ENCODE measurements around the gene PRTN3.

Gene PRTN3

GRCh38 chr19:867855-868457 lies 27.2 kb downstream of the PRTN3 start:
- H3K27ac ChIP-seq (ENCODE audit: low read length): no peak overlapping the region

GRCh38 chr19:868458-869244 lies 27.9 kb downstream of the PRTN3 start:
- H3K4me1 ChIP-seq (ENCODE audit: control insufficient read depth, low read depth, low read length): peaks cover 5% of the 10 kb centered on the region
- no peak overlapping the region for H3K4me3 ChIP-seq (ENCODE audit: low read length)
- no peak overlapping the region for H3K9ac ChIP-seq (ENCODE audit: low read length)
- H3K36me3 ChIP-seq (ENCODE audit: control insufficient read depth, low read depth, low read length): peaks cover 7% of the 10 kb centered on the region
- H3K27ac ChIP-seq (ENCODE audit: low read length): no peak overlapping the region
- no peaks in the 10 kb centered on the region for H3K9me3 ChIP-seq (ENCODE audit: control insufficient read depth, low read depth, low read length)
- no peaks in the 10 kb centered on the region for H3K27me3 ChIP-seq (ENCODE audit: control insufficient read depth, insufficient read depth, low read length)

More at GRCh38 chr19:867855-868457, 27.2 kb downstream of the PRTN3 start:
- Histone ChIP-seq H3K36me3 (ENCODE audit: control insufficient read depth, low read depth, low read length) (peaks cover 7% of the 10 kb centered on the region), H3K27me3 (ENCODE audit: control insufficient read depth, insufficient read depth, low read length) (peaks cover 5% of the 10 kb centered on the region), H3K9ac (ENCODE audit: low read length) (no peak overlapping the region), H3K9me3 (ENCODE audit: control insufficient read depth, low read depth, low read length) (no peaks in the 10 kb centered on the region), H3K4me3 (ENCODE audit: low read length) (no peak overlapping the region), H3K4me1 (ENCODE audit: control insufficient read depth, low read depth, low read length) (peaks cover 5% of the 10 kb centered on the region)

- Histone ChIP-seq H3K27ac (ENCODE audit: low read length) (no peak overlapping the region), H3K9me3 (ENCODE audit: control insufficient read depth, low read depth, low read length) (no peaks in the 10 kb centered on the region), H3K36me3 (ENCODE audit: control insufficient read depth, low read depth, low read length) (peaks cover 7% of the 10 kb centered on the region), H3K9ac (ENCODE audit: low read length) (no peak overlapping the region), H3K4me1 (ENCODE audit: control insufficient read depth, low read depth, low read length) (peaks cover 5% of the 10 kb centered on the region), H3K27me3 (ENCODE audit: control insufficient read depth, insufficient read depth, low read length) (no peaks in the 10 kb centered on the region), H3K4me3 (ENCODE audit: low read length) (no peak overlapping the region)
Measured at GRCh38 chr19:869245-870177, 28.7 kb downstream of the PRTN3 start.

GRCh38 chr19:870314-870713 lies 29.5 kb downstream of the PRTN3 start:
- Histone ChIP-seq H3K9ac (ENCODE audit: low read length) (no peak overlapping the region), H3K36me3 (ENCODE audit: control insufficient read depth, low read depth, low read length) (peaks cover 7% of the 10 kb centered on the region), H3K4me1 (ENCODE audit: control insufficient read depth, low read depth, low read length) (peaks cover 5% of the 10 kb centered on the region), H3K27me3 (ENCODE audit: control insufficient read depth, insufficient read depth, low read length) (no peaks in the 10 kb centered on the region), H3K9me3 (ENCODE audit: control insufficient read depth, low read depth, low read length) (no peaks in the 10 kb centered on the region), H3K27ac (ENCODE audit: low read length) (no peak overlapping the region), H3K4me3 (ENCODE audit: low read length) (no peak overlapping the region)

GRCh38 chr19:870963-871401 lies 30.2 kb downstream of the PRTN3 start:
- peaks cover 10% of the 10 kb centered on the region for H3K36me3 ChIP-seq (ENCODE audit: control insufficient read depth, low read depth, low read length)
- H3K4me3 ChIP-seq (ENCODE audit: low read length): no peak overlapping the region
- peaks cover 5% of the 10 kb centered on the region for H3K4me1 ChIP-seq (ENCODE audit: control insufficient read depth, low read depth, low read length)

GRCh38 chr19:871446-872265 lies 30.9 kb downstream of the PRTN3 start:
- Histone ChIP-seq H3K27ac (ENCODE audit: low read length) (no peak overlapping the region), H3K36me3 (ENCODE audit: control insufficient read depth, low read depth, low read length) (peaks cover 14% of the 10 kb centered on the region), H3K4me3 (ENCODE audit: low read length) (no peak overlapping the region), H3K4me1 (ENCODE audit: control insufficient read depth, low read depth, low read length) (peaks cover 5% of the 10 kb centered on the region), H3K9me3 (ENCODE audit: control insufficient read depth, low read depth, low read length) (no peaks in the 10 kb centered on the region), H3K9ac (ENCODE audit: low read length) (no peak overlapping the region), H3K27me3 (ENCODE audit: control insufficient read depth, insufficient read depth, low read length) (no peaks in the 10 kb centered on the region)

More at GRCh38 chr19:870963-871401, 30.2 kb downstream of the PRTN3 start:
- H3K9ac ChIP-seq (ENCODE audit: low read length): no peak overlapping the region
- H3K9me3 ChIP-seq (ENCODE audit: control insufficient read depth, low read depth, low read length): no peaks in the 10 kb centered on the region
- H3K27me3 ChIP-seq (ENCODE audit: control insufficient read depth, insufficient read depth, low read length): no peaks in the 10 kb centered on the region
- H3K27ac ChIP-seq (ENCODE audit: low read length): no peak overlapping the region

- Histone ChIP-seq H3K9ac (ENCODE audit: low read length) (no peak overlapping the region), H3K4me3 (ENCODE audit: low read length) (no peak overlapping the region), H3K4me1 (ENCODE audit: control insufficient read depth, low read depth, low read length) (peaks cover 4% of the 10 kb centered on the region), H3K9me3 (ENCODE audit: control insufficient read depth, low read depth, low read length) (no peaks in the 10 kb centered on the region), H3K27ac (ENCODE audit: low read length) (no peak overlapping the region), H3K36me3 (ENCODE audit: control insufficient read depth, low read depth, low read length) (peaks cover 14% of the 10 kb centered on the region), H3K27me3 (ENCODE audit: control insufficient read depth, insufficient read depth, low read length) (no peaks in the 10 kb centered on the region)
Measured at GRCh38 chr19:872266-872951, 31.6 kb downstream of the PRTN3 start.

GRCh38 chr19:873084-873483 lies 32.3 kb downstream of the PRTN3 start:
- no peak overlapping the region for H3K9ac ChIP-seq (ENCODE audit: low read length)
- H3K4me1 ChIP-seq (ENCODE audit: control insufficient read depth, low read depth, low read length): no peaks in the 10 kb centered on the region
- no peak overlapping the region for H3K27ac ChIP-seq (ENCODE audit: low read length)
- H3K36me3 ChIP-seq (ENCODE audit: control insufficient read depth, low read depth, low read length): peaks cover 14% of the 10 kb centered on the region
- H3K9me3 ChIP-seq (ENCODE audit: control insufficient read depth, low read depth, low read length): no peaks in the 10 kb centered on the region
- no peaks in the 10 kb centered on the region for H3K27me3 ChIP-seq (ENCODE audit: control insufficient read depth, insufficient read depth, low read length)
- no peak overlapping the region for H3K4me3 ChIP-seq (ENCODE audit: low read length)

- peaks cover 13% of the 10 kb centered on the region for H3K36me3 ChIP-seq (ENCODE audit: control insufficient read depth, low read depth, low read length)
- H3K9ac ChIP-seq (ENCODE audit: low read length): no peak overlapping the region
- H3K4me3 ChIP-seq (ENCODE audit: low read length): no peak overlapping the region
- no peaks in the 10 kb centered on the region for H3K4me1 ChIP-seq (ENCODE audit: control insufficient read depth, low read depth, low read length)
- H3K9me3 ChIP-seq (ENCODE audit: control insufficient read depth, low read depth, low read length): no peaks in the 10 kb centered on the region
- no peaks in the 10 kb centered on the region for H3K27me3 ChIP-seq (ENCODE audit: control insufficient read depth, insufficient read depth, low read length)
- no peak overlapping the region for H3K27ac ChIP-seq (ENCODE audit: low read length)
Measured at GRCh38 chr19:873561-874041, 32.8 kb downstream of the PRTN3 start.

GRCh38 chr19:875265-875879 lies 34.6 kb downstream of the PRTN3 start:
- H3K27ac ChIP-seq (ENCODE audit: low read length): no peak overlapping the region
- no peak overlapping the region for H3K4me3 ChIP-seq (ENCODE audit: low read length)
- no peaks in the 10 kb centered on the region for H3K27me3 ChIP-seq (ENCODE audit: control insufficient read depth, insufficient read depth, low read length)
- no peak overlapping the region for H3K9ac ChIP-seq (ENCODE audit: low read length)
- no peaks in the 10 kb centered on the region for H3K4me1 ChIP-seq (ENCODE audit: control insufficient read depth, low read depth, low read length)
- H3K36me3 ChIP-seq (ENCODE audit: control insufficient read depth, low read depth, low read length): peaks cover 8% of the 10 kb centered on the region
- H3K9me3 ChIP-seq (ENCODE audit: control insufficient read depth, low read depth, low read length): no peaks in the 10 kb centered on the region

Measured in iPS-18a (cell line).